K562 (cell line): ENCODE results near the gene KCNA1. TPM values are rescaled to one million over a fixed set of nuclear protein-coding genes. Genes with fewer than 3 reads are reported as not detected.

Source experiments
- ATAC-seq: fragments of 200-7000 bp; cut with Tn5 transposase; 3 replicates; pipeline ENCODE4 v1.9.1; 2020; ENCODE audit warnings: moderate library complexity
- BruUV-seq: library from RNA; stranded (reverse); fragments of 400-500 nt; replicated peaks from 2 replicates; lab custom pipeline; 2021; lab: Mats Ljungman, UMichigan
- CTCF ChIA-PET: fragments of 300-600 bp; formaldehyde crosslinking; extraction: SDS; loops from one replicate; lab custom pipeline; 2021; ENCODE audit warnings: low intra/inter-chr PET ratio; lab: Yijun Ruan, JAX
- POLR2A ChIA-PET: fragments of 300-600, 350-650 bp; sonication (Branson Sonifier 250); formaldehyde crosslinking; extraction: SDS; loops from one replicate; lab custom pipeline; 2021; ENCODE audit warnings: antibody characterized with exemption, inconsistent platforms; lab: Yijun Ruan, JAX
- DNase-seq, 4 experiments: peaks; one replicate each; pipeline versions ENCODE4 v3.0.0 to v3.0.0-alpha.2; 2011 to 2018; ENCODE audit warnings: low spot score in 3 of 4, mixed read lengths in 3 of 4; ENCODE audit errors: extremely low read depth in 1 of 4
- FAIRE-seq: peaks from 2 replicates; lab custom pipeline; 2011; peaks lifted over from hg19 to GRCh38; lab: Jason Lieb, UNC
- H2AFZ ChIP-seq: 2 replicates; pipeline ENCODE4 v1.6.0; 2011; ENCODE audit warnings: low read depth, low read length, control low read depth, inconsistent platforms
- H3K27ac ChIP-seq: fragments of 200-600 bp; 3 replicates; pipeline ENCODE4 v1.8.0; 2011; ENCODE audit warnings: low read depth, mild to moderate bottlenecking, control low read depth, inconsistent platforms, low read length, moderate library complexity, mixed read lengths; ENCODE audit errors: extremely low read depth
- H3K27me3 ChIP-seq, 2 experiments: fragments of 300-600 bp in 1 of 2; 2 replicates in 1 of 2; 3 replicates in 1 of 2; pipeline versions ENCODE4 v1.6.0 to v1.8.0; 2011; ENCODE audit warnings: inconsistent platforms in 2 of 2, low read length in 2 of 2, mild to moderate bottlenecking in 1 of 2, mixed read lengths in 1 of 2, moderate library complexity in 1 of 2; ENCODE audit not compliant: control insufficient read depth in 2 of 2, insufficient read depth in 2 of 2
- H3K36me3 ChIP-seq: fragments of 300-600 bp; 3 replicates; pipeline ENCODE4 v1.8.0; 2011; ENCODE audit warnings: mild to moderate bottlenecking, low read length, inconsistent platforms; ENCODE audit not compliant: control insufficient read depth, insufficient read depth
- H3K4me1 ChIP-seq, 2 experiments: fragments of 200-600 bp in 1 of 2; replicated peaks in 1 of 2; 2 replicates in 1 of 2; 3 replicates in 1 of 2; pipeline versions ENCODE4 v1.5.1 to v1.8.0; 2011; ENCODE audit warnings: inconsistent platforms in 2 of 2, low read length in 2 of 2, mild to moderate bottlenecking in 1 of 2, mixed read lengths in 1 of 2, moderate library complexity in 1 of 2; ENCODE audit not compliant: control insufficient read depth in 2 of 2, insufficient read depth in 2 of 2
- H3K4me2 ChIP-seq: 2 replicates; pipeline ENCODE4 v1.6.1; 2011; ENCODE audit warnings: low read length, control low read depth, inconsistent platforms, mixed read lengths; ENCODE audit not compliant: insufficient read depth
- H3K4me3 ChIP-seq: fragments of 200-600 bp; sonication (generic), shearing (Covaris generic); 2 replicates; pipeline ENCODE4 v1.5.1; 2016; ENCODE audit warnings: control low read depth, inconsistent platforms
- H3K79me2 ChIP-seq: fragments of 200-600 bp; 3 replicates; pipeline ENCODE4 v1.8.0; 2011; ENCODE audit warnings: low read length, inconsistent platforms; ENCODE audit not compliant: control insufficient read depth, insufficient read depth
- H3K9ac ChIP-seq, 2 experiments: 2 replicates each; pipeline versions ENCODE4 v1.6.0 to v1.6.1; 2011; ENCODE audit warnings: low read depth in 2 of 2, low read length in 2 of 2, control low read depth in 1 of 2, inconsistent platforms in 1 of 2, mild to moderate bottlenecking in 1 of 2, mixed read lengths in 1 of 2; ENCODE audit not compliant: insufficient read depth in 1 of 2
- H3K9me1 ChIP-seq: one replicate; pipeline ENCODE4 v1.6.0; 2011; ENCODE audit warnings: inconsistent platforms, mild to moderate bottlenecking, low read length, moderate library complexity; ENCODE audit not compliant: control insufficient read depth, insufficient read depth
- H3K9me3 ChIP-seq: replicated peaks from 2 replicates; pipeline ENCODE4 v1.5.1; 2011; ENCODE audit warnings: low read depth, low read length, inconsistent platforms; ENCODE audit not compliant: control insufficient read depth, insufficient read depth
- H4K20me1 ChIP-seq: replicated peaks from 2 replicates; pipeline ENCODE4 v1.6.1; 2011; ENCODE audit warnings: low read length, inconsistent platforms, mixed read lengths; ENCODE audit not compliant: control insufficient read depth, insufficient read depth
- BHLHE40 ChIP-seq: IDR thresholded peaks from 2 replicates; pipeline ENCODE4 v1.6.1; 2011; ENCODE audit warnings: low read length, improper control_type of control experiment
- CTCF ChIP-seq, 3 experiments: IDR thresholded peaks in 2 of 3; conservative IDR thresholded peaks in 1 of 3; 2 replicates each; pipeline ENCODE4 v1.5.1; 2011 to 2012; ENCODE audit warnings: low read length in 3 of 3, mild to moderate bottlenecking in 3 of 3, control low read depth in 2 of 3, improper control_type of control experiment in 1 of 3, inconsistent platforms in 1 of 3, low read depth in 1 of 3, mixed read lengths in 1 of 3, moderate library complexity in 1 of 3; ENCODE audit not compliant: insufficient read depth in 2 of 3
- E2F1 ChIP-seq: sonication (generic); formaldehyde crosslinking; IDR thresholded peaks from 2 replicates; pipeline ENCODE4 v1.8.1; 2023; ENCODE audit warnings: mild to moderate bottlenecking, missing genetic modification reagents, moderate library complexity
- NFYB ChIP-seq: IDR thresholded peaks from 2 replicates; pipeline ENCODE4 v1.6.1; 2011; ENCODE audit warnings: mild to moderate bottlenecking, moderate library complexity; ENCODE audit not compliant: insufficient read length; ENCODE audit errors: extremely low read depth
- POLR2AphosphoS2 ChIP-seq: IDR thresholded peaks from 2 replicates; pipeline ENCODE4 v1.6.1; 2012; ENCODE audit warnings: low read length, improper control_type of control experiment
- ZBTB5 ChIP-seq: fragments of 450-650 bp; IDR thresholded peaks from 2 replicates; pipeline ENCODE4 v1.6.1; 2017; ENCODE audit warnings: antibody characterized with exemption
- WGBS: fragments of 100-300 bp; shearing (Covaris generic); methylation state at CpG from one replicate; pipeline ENCODE4 v1.1.6; 2016; ENCODE audit warnings: low coverage, mixed read lengths; ENCODE audit not compliant: insufficient coverage; ENCODE audit errors: missing lambda C conversion rate; 5-methylcytosine and 5-hydroxymethylcytosine counted together
- in situ Hi-C: fragments of 300-500 bp; cut with MboI; formaldehyde crosslinking; loops from 4 replicates; pipeline ENCODE4 v1.15.0; 2018; ENCODE audit warnings: inconsistent platforms, mixed read lengths
- intact Hi-C: fragments of 100-400 bp; cut with micrococcal nuclease; formaldehyde crosslinking; loops from 2 replicates; pipeline ENCODE4 v1.14.2; 2022
- polyA plus RNA-seq, 8 experiments: library from polyadenylated mRNA; depleted of rRNA in 4 of 8; stranded (reverse) in 5 of 8; unstranded in 3 of 8; fragments of >200 nt; fragmentation: Nextera tagmentation in 2 of 8; fragmentation: Illumina TruSeq in 1 of 8; extraction: Ambion mirVana in 2 of 8; extraction: Trizol in 1 of 8; gene quantifications; 2 replicates each; pipeline versions ENCODE4 v1.2.1 to v1.2.3, GENCODE V29; 2011 to 2014; ENCODE audit warnings: inconsistent platforms in 1 of 8, missing spikeins in 1 of 8
- total RNA-seq, 7 experiments: library from RNA; depleted of rRNA in 6 of 7; stranded (reverse); fragments of >200 nt in 6 of 7; fragmentation: Illumina TruSeq in 2 of 7; extraction: Trizol in 2 of 7; gene quantifications; 2 replicates each; pipeline versions ENCODE4 v1.2.1 to v1.2.3, GENCODE V29; 2011 to 2021; ENCODE audit warnings: low replicate concordance in 1 of 7

Gene KCNA1
- total and polyA plus RNA-seq, 9 of the 15 experiments (the other 6 are each of a cell fraction or from before 2014, with no cell fraction given), result not detected

GRCh38 chr12:4939418-4940023 is 29.8 kb downstream of the KCNA1 start:
- Histone ChIP-seq H3K4me2 (no peak overlapping the region), H3K36me3 (no peaks in the 10 kb centered on the region), H3K79me2 (no peaks in the 10 kb centered on the region), H3K27ac (no peak overlapping the region), H3K9me3 (no peaks in the 10 kb centered on the region), H3K9ac (no peak overlapping the region), H4K20me1 (no peaks in the 10 kb centered on the region), H3K9me1 (no peaks in the 10 kb centered on the region), H3K4me1 (no peaks in the 10 kb centered on the region), H3K27me3 (no peaks in the 10 kb centered on the region), H3K4me3 (no peak overlapping the region), H2AFZ (no peak overlapping the region)
- DNase-seq, result no peak
- BruUV-seq, result no TSS peak
- ChIA-PET POLR2A (no interaction called here), CTCF (no interaction called here)
- no peak for ATAC-seq
- no peak for FAIRE-seq
- TF ChIP-seq BHLHE40 (0 out of 2 replicates have a peak, but pooled peaks have one; percentile 33), ZBTB5 (no peak), POLR2AphosphoS2 (no peak), CTCF (IDR thresholded peaks at IDR 0.05 in 2 of 3, conservative IDR thresholded peaks at IDR 0.05 in 1 of 3; ENCODE audit: insufficient read depth in 2 of 3, low read depth in 1 of 3, low read length in 3 of 3) (peak in 1 of 3 experiments; percentile 15; a peak in 1 of 6 replicates), E2F1 (no peak), NFYB (no peak)
- WGBS, result under 1% methylated on average over 15 of the region's 16 CpGs
- intact Hi-C loops, result no loop called here
- in situ Hi-C loops, result no loop called here
